Epidermal melanocyte (primary cell): Measurements from ENCODE around the gene NPC1L1.

Source experiments
- DNase-seq: peaks from one replicate; pipeline ENCODE4 v3.0.0; 2011; ENCODE audit warnings: low spot score; ENCODE audit not compliant: insufficient read length

NPC1L1 gene, protein sequence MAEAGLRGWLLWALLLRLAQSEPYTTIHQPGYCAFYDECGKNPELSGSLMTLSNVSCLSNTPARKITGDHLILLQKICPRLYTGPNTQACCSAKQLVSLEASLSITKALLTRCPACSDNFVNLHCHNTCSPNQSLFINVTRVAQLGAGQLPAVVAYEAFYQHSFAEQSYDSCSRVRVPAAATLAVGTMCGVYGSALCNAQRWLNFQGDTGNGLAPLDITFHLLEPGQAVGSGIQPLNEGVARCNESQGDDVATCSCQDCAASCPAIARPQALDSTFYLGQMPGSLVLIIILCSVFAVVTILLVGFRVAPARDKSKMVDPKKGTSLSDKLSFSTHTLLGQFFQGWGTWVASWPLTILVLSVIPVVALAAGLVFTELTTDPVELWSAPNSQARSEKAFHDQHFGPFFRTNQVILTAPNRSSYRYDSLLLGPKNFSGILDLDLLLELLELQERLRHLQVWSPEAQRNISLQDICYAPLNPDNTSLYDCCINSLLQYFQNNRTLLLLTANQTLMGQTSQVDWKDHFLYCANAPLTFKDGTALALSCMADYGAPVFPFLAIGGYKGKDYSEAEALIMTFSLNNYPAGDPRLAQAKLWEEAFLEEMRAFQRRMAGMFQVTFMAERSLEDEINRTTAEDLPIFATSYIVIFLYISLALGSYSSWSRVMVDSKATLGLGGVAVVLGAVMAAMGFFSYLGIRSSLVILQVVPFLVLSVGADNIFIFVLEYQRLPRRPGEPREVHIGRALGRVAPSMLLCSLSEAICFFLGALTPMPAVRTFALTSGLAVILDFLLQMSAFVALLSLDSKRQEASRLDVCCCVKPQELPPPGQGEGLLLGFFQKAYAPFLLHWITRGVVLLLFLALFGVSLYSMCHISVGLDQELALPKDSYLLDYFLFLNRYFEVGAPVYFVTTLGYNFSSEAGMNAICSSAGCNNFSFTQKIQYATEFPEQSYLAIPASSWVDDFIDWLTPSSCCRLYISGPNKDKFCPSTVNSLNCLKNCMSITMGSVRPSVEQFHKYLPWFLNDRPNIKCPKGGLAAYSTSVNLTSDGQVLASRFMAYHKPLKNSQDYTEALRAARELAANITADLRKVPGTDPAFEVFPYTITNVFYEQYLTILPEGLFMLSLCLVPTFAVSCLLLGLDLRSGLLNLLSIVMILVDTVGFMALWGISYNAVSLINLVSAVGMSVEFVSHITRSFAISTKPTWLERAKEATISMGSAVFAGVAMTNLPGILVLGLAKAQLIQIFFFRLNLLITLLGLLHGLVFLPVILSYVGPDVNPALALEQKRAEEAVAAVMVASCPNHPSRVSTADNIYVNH (N-terminal part only)

GRCh38 chr7:44541028-44541869 lies at the start of gene NPC1L1:
NPC1L1 (minus strand) TSS chr7:44541330; CDS start chr7:44541259, 71 bp downstream.
- DNase-seq: no peak

GRCh38 chr7:44590910-44591309 lies 49.8 kb upstream of the NPC1L1 start:
- DNase-seq: no peak

- no peak for DNase-seq
Observed at GRCh38 chr7:44587843-44588711, 46.9 kb upstream of the NPC1L1 start.

DNA sequence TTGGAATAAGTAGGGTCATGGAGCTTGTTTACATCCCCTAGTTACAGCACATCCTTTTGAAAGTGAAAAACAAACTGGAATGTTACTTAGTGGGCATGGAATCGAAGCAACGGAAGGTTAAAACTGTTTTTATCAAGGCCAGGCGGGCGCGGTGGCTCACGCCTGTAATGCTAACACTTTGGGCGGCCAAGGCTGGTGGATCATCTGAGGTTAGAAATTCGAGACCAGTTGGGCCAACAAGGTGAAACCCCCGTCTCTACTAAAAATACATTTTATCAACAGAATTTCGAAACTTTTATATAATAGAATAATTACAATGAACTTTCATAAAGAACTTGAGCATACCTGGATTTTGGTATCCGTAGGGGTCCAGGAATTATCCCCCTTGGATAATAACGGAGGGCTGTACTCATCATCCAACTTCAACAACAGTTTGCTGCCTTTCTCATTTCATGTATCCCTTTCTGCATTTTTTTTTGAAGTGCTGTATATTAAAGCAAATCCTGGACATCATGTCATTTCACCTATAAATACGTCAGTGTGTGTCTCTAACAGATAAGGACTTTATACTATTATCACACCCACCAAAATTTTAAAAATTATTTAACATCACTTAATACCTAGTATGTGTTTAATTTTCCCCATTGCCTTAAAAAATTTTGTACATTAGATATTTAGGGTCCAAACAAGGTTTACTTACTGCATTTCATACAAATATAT lies 42.2 kb upstream of the NPC1L1 start:
- no peak for DNase-seq

DNA sequence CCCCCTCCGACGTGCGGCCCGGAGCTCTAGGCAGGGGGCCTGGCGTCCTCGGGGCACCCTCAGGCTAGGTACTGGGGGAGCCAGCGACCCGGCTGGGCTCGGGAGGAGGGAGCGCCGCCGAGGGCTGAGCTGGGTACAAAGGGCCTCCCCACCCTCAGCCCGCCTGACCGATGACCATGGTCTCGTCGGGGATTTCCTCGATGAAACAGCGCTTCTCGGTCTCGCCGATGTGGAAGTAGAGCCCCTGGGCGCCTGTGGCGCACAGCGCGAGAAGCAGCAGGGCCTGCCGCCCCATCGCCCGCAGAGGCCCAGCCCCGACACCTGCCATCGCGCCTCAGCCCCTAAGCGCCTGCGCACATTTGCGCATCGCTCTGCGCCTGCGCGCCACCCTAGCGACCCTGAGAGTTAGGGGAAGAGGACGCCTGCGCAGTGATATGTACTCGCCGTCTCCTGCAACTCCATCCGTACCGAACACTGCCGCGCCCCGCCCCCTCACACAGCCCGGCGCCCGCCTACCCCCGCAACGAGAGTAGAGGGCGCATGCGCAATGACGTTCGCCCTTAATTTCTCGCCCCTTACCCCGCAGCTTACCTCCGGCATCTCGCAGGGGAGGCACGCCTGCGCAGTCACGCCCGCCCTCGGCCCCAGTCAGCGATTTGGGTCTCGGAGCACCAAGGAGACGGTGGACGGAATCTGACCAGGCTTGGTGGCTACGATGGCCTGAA lies 40.9 kb upstream of the NPC1L1 start, which contains the start of gene TMED4:
Gene TMED4 (minus strand): TSS at position 353 of the 725 bp plus-strand sequence. CDS start 25 bp downstream, at position 328.
- peak; percentile 98 for DNase-seq

DNA sequence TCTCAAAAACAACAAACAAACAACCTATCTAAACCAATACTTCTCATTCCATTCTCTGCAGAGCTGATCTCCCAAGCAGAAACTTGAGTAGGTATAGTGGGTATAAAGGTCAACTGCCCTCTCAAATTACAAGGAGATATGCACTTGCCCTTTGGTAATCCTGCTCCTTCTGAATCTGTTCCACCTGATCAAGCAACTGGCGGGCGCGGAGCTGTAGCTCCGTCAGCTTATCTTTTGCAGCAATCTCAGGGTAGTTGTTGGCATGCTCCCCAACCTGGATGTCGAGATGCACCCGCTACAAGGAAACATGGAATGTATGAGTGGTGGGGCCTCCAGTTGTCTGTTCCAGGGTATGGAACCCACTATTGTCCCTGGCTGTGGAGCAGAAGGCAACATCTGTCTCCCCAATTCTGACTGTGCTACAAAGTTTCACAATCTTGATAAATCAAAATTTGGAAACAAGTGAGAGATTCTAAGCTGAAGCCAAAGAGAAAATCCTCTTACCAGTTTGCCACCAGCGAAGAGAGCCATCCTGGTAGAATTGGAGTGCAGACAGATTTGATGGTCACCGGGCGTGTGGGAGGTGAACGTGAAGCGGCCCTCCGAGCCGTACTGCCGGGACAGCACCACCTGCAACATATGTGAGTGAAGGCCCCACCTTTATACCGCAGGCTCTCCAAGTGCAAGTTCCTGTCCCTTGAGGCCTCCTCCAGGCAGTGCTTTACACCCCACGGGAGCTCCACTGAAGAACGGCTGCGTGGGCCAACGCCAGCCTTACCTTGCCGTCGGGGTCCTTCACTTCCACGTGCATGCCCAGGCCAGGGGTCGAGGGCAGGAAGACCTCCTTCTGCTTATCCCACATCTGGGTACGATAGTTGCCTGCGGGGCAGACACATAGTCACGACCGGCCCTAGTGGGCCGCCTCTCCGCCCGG lies 40.1 kb upstream of the NPC1L1 start:
- DNase-seq: no peak

DNA sequence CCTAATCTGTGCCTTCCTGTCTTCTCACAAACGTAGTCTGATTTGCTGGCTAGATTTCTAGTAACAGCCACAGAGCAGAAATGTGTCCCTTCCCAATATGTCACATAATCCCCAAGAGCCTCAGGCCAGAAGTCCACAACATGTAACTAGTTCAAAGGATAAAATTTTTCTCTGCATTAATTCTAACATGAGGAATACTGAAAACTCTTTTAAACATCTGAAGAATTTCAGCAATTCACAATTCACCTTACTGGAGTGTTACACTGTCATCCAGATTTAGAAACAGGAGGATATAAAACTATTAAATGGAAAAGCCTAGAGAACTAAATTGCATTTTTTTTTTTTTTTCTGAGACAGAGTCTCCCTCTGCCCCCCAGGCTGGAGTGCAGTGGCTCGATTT lies 35.1 kb upstream of the NPC1L1 start:
- DNase-seq: no peak

DNA sequence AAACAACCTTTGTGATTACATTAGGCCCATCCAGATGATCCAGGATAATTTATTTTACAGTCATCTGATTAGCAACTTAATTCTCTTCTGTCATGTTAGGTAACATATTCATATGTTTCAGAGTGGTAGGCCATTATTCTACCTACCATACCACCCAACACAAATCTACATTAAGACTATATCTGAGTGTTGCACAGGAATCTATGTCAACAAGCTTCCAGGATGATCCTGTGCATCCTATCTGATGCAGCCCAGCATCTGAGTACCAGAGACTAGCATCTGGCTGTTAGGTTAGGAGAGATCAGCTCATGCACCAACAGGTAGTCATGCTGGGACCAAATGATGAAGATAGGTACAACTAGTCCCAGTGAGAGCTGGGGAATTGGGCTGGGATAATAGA lies 33.9 kb upstream of the NPC1L1 start:
- DNase-seq: no peak

- DNase-seq: no peak
Observed at GRCh38 chr7:44574287-44574872, 33.2 kb upstream of the NPC1L1 start.

DNA sequence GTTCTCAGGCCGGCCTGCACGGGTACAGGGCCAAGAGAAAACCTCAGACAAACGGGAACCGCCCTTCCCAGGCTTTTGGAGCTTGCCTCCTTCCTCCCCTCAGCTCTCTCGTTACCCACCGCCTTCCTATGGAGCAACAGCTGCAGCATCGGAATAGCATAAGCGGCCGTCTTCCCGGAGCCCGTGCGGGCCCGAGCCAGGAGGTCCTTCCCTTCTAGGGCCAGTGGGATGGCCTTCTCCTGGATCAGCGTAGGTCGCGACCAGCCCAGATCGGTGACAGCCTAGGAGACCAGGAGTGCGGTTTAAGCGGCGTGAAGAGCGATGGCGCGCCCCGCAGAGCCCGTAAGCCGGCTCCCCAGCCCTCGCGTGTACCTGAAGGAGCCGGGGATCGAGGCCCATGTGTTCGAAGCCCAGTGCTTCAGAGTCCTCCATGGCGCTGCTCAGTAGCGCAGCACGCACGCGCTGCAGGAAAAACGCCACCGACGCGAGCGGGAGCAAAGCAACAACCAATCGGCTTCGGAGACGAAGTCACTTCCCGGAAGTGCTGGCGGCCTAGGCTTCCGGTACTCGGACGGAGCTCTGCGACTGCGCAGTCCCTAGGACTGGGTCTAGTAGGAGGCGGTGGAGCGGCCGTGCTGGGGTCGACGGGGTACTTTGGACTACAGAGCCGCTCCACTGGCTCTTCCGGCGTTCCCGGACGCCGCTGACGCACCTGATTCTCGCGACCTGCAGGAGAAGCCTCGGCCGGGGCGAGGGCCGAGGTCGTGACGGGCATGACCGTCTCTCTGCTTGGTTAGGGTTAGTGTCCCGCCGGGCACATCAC lies 32.5 kb upstream of the NPC1L1 start, which contains the start of gene DDX56:
Gene DDX56 (minus strand): TSS at position 445 of the 823 bp plus-strand sequence. CDS start 13 bp downstream, at position 432.
- DNase-seq: peak; percentile 93

DNA sequence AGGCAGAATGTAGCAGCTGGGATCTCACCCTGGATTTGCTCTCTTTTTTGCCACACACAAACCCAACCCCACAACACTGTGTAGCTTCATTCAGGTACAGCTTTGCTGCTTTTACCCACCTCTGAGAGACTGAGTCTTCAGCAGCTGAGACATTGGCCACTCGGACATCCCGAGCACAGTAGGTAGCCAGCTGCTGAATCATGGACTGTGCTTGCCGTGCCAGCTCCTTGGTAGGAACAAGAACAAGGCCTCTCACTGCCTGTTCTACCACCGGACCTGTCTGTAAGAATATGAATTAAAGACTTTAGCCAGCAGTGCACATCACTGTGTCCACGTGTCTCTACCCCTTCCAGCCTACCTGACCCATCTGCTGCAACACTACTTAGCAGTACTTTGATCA lies 31.6 kb upstream of the NPC1L1 start:
- DNase-seq: no peak

- no peak for DNase-seq
Observed at GRCh38 chr7:44569959-44570358, 28.8 kb upstream of the NPC1L1 start.

GRCh38 chr7:44568771-44569560 lies 27.8 kb upstream of the NPC1L1 start:
- DNase-seq: no peak

GRCh38 chr7:44567884-44568283 lies 26.8 kb upstream of the NPC1L1 start:
- no peak for DNase-seq

DNA sequence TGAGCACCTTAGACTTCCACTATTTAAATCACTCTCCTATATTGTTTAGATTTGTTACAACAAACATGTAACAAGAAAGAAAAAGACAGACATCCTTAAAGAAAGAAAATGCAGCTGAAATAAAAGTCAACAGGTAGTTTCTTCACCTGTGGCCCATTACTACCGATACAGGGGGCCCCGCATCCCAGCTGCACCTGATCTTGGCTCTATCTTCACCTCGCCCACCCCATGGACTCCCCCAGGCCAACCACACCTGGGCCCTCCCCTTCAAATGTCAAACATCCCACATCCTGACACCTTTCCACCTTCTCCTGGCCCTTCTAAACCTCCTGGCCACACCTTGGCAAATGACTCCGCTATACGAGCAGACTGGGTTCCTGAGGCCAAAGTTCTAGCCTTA lies 25.6 kb upstream of the NPC1L1 start:
- no peak for DNase-seq
